ENCODE results near the gene FGD5.

FGD5 gene

DNA sequence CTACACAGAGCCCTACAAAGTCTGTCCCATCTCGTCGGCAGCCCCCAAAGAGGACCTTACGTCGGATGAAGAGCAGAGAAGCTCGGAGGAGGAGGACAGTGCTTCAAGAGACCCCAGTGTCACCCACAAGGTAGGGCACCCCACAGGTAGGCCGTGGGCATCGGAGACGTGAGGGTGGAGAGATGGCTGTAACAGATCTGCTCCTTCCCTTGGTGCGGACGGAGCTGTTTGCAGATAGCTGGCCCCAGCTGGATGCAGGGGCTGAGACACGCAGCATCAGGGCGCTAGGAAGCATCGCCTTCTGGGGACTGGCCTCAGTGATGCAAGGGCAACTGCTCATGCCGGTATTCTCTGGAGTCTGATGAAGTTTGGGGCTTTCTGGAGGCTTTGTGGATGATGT is 45.4 kb downstream of the FGD5 start:
- Histone ChIP-seq H2AFZ (no peak overlapping the region), H3K27me3 (ENCODE audit: control insufficient read depth, insufficient read depth, low read length) (no peaks in the 10 kb centered on the region), H3K9me3 (ENCODE audit: control insufficient read depth, low read length) (no peaks in the 10 kb centered on the region), H3K27ac (no peak overlapping the region), H3K4me3 (ENCODE audit: low read depth, low read length) (no peak overlapping the region), H3K4me1 (no peaks in the 10 kb centered on the region), H3K9ac (no peak overlapping the region), H3K79me2 (no peaks in the 10 kb centered on the region), H3K36me3 (ENCODE audit: control insufficient read depth, insufficient read depth, low read length) (no peaks in the 10 kb centered on the region), H3K4me2 (ENCODE audit: low read length) (no peak overlapping the region)
- TF ChIP-seq CTCF (IDR thresholded peaks at IDR 0.05), result no peak

DNA sequence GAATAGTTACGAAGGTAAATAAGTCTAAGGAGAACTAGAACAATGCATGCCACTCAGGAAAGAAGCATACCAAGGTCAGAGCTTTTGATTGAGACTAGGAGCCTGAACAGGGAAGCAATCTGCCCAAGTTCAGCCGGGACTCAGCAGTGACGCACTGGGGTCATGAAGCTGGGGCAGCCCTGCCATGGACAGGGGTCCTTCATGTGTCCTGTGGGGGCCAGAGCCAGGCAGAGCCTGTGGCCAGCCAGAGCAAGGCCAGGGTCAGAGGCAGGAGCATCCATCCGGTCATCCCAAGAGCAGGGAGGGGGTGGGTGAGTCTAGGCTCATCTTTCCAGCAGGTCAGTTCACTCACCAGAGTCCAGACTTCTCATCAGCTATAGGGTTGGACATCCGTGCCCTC is 47.9 kb downstream of the FGD5 start:
- TF ChIP-seq CTCF (IDR thresholded peaks at IDR 0.05), result no peak
- no peaks in the 10 kb centered on the region for H3K36me3 ChIP-seq (ENCODE audit: control insufficient read depth, insufficient read depth, low read length)
- H3K9ac ChIP-seq, result no peak overlapping the region
- no peak overlapping the region for H3K4me2 ChIP-seq (ENCODE audit: low read length)
- H3K4me3 ChIP-seq (ENCODE audit: low read depth, low read length), result no peak overlapping the region
- H3K4me1 ChIP-seq, result no peaks in the 10 kb centered on the region
- H3K27ac ChIP-seq, result no peak overlapping the region
- H3K27me3 ChIP-seq (ENCODE audit: control insufficient read depth, insufficient read depth, low read length), result no peaks in the 10 kb centered on the region
- H3K79me2 ChIP-seq, result no peaks in the 10 kb centered on the region
- no peaks in the 10 kb centered on the region for H3K9me3 ChIP-seq (ENCODE audit: control insufficient read depth, low read length)
- no peak overlapping the region for H2AFZ ChIP-seq

DNA sequence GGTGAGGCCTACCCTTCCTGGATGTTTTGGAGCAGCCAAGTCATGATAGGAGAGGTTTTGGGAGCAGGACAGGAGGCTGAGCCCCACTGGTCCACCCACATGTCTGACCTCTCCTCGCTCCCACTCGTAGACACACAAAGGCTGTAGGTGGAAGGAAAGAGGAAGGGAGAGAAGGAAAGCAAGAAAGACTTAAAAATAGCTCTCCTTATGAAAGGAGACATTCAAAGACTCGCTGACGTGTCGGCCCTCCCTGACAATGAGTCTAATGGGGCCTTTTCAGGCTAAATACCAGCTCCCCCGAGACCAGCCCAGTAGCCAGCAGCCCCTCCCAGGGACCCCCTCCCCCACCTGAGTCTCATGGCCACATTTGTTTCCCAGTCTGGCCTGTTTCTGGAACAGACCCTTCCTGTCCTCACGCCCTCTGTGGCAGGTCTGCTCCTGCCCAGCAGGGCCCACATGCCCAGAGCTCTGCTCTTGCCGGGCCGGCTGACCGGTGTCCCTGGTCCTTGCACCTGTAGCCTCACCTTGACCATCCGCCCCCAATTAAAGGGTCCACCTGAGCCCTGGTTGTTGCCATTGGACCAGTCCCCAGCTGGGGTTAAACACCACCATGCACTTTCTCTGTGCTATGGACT is 49.3 kb downstream of the FGD5 start:
- Histone ChIP-seq H3K27ac (no peak overlapping the region), H3K4me2 (ENCODE audit: low read length) (no peak overlapping the region), H3K27me3 (ENCODE audit: control insufficient read depth, insufficient read depth, low read length) (no peaks in the 10 kb centered on the region), H3K36me3 (ENCODE audit: control insufficient read depth, insufficient read depth, low read length) (no peaks in the 10 kb centered on the region), H3K4me3 (ENCODE audit: low read depth, low read length) (no peak overlapping the region), H3K9me3 (ENCODE audit: control insufficient read depth, low read length) (no peaks in the 10 kb centered on the region), H3K79me2 (no peaks in the 10 kb centered on the region), H2AFZ (no peak overlapping the region), H3K4me1 (no peaks in the 10 kb centered on the region), H3K9ac (no peak overlapping the region)
- no peak for TF ChIP-seq CTCF (IDR thresholded peaks at IDR 0.05)

- Histone ChIP-seq H3K79me2 (no peaks in the 10 kb centered on the region), H3K4me1 (no peaks in the 10 kb centered on the region), H3K4me3 (ENCODE audit: low read depth, low read length) (no peak overlapping the region), H3K9me3 (ENCODE audit: control insufficient read depth, low read length) (no peaks in the 10 kb centered on the region), H3K27ac (no peak overlapping the region), H3K4me2 (ENCODE audit: low read length) (no peak overlapping the region), H2AFZ (no peak overlapping the region), H3K36me3 (ENCODE audit: control insufficient read depth, insufficient read depth, low read length) (no peaks in the 10 kb centered on the region), H3K9ac (no peak overlapping the region), H3K27me3 (ENCODE audit: control insufficient read depth, insufficient read depth, low read length) (no peaks in the 10 kb centered on the region)
- no peak for TF ChIP-seq CTCF (IDR thresholded peaks at IDR 0.05)
Measured at GRCh38 chr3:14869917-14870782, 51.4 kb downstream of the FGD5 start.

DNA sequence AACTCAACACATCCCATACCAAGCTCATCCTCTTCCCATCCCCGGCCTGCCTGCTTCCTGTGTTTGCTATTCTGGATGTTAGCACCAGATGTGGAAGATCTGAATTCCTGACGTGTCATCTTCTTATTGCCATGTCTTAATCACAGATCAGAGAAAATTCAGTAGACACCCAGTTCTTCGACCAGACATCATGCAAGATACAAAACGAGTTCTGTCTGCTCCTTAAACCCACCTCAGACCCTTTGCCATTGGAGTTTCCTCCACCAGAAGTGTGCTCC is 52.0 kb downstream of the FGD5 start:
- Histone ChIP-seq H3K27ac (no peak overlapping the region), H3K9ac (no peak overlapping the region), H3K27me3 (ENCODE audit: control insufficient read depth, insufficient read depth, low read length) (no peaks in the 10 kb centered on the region), H3K4me3 (ENCODE audit: low read depth, low read length) (no peak overlapping the region), H3K79me2 (no peaks in the 10 kb centered on the region), H2AFZ (no peak overlapping the region), H3K36me3 (ENCODE audit: control insufficient read depth, insufficient read depth, low read length) (no peaks in the 10 kb centered on the region), H3K9me3 (ENCODE audit: control insufficient read depth, low read length) (no peaks in the 10 kb centered on the region), H3K4me1 (no peaks in the 10 kb centered on the region), H3K4me2 (ENCODE audit: low read length) (no peak overlapping the region)
- TF ChIP-seq CTCF (IDR thresholded peaks at IDR 0.05), result no peak

Measured in parathyroid adenoma (tissue), 2 donors.